ENCODE data around the gene TSPAN10. TPM values are rescaled to one million over a fixed set of nuclear protein-coding genes. Genes with fewer than 3 reads are reported as not detected.
A peak's percentile ranks its signal among the peaks of the same experiment; 100 is the strongest.
"Not testable (repeated sequence)": the region's sequence is repeated elsewhere in the genome, so short reads cannot be mapped to it uniquely, and the experiment has no call there.

Gene TSPAN10
- total RNA-seq, 2 experiments from 2014 or later = 0.75 to 0.89 TPM

DNA sequence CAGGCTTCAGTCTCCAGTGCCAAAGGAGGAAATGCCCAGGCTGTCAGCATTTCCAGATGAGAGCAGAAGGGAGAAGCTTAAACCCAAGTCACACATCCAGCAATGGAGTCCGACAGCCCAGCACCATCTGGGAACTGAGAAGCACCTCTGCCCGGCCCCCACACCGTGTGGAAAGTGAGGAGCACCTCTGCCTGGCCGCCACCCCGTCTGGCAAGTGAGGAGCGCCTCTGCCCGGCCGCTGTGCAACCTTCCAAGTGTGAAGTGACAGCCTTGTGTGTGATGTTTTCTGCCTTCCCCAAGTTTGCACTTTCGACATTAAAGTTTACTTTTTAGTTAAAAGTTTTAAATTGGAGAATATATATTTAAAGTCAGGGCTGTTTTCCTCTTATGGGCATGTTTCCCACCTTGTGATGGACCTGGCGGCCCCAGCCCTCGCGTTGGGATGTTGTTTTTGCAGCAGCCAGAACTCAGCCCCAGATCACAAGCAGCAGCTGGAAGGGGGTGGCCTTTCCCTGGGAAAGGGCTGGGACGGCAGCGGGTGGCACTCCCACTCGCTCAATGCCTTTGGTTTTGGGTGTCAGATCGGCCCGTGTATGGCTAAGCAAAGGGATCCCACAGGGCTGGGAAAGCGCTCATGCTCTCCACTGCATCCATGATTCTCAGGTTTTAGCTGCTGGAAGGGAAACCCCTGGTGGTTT is 36.7 kb downstream of the TSPAN10 start:
- Mint-ChIP-seq H3K4me3 (no peak overlapping the region), H3K36me3 (ENCODE audit: low read depth) (peaks cover 20% of the 10 kb centered on the region), H3K9me3 (no peaks in the 10 kb centered on the region), H3K27ac (no peak overlapping the region), H3K4me1 (peaks cover 11% of the 10 kb centered on the region), H3K27me3 (no peaks in the 10 kb centered on the region)
- CTCF ChIA-PET = no interaction called here
- POLR2A ChIA-PET = interaction anchor here (0.6 kb wide), 1 partner anchor 14 kb away, joined by 6 read pairs; no protein-coding TSS in a partner anchor
- DNase-seq = no peak

DNA sequence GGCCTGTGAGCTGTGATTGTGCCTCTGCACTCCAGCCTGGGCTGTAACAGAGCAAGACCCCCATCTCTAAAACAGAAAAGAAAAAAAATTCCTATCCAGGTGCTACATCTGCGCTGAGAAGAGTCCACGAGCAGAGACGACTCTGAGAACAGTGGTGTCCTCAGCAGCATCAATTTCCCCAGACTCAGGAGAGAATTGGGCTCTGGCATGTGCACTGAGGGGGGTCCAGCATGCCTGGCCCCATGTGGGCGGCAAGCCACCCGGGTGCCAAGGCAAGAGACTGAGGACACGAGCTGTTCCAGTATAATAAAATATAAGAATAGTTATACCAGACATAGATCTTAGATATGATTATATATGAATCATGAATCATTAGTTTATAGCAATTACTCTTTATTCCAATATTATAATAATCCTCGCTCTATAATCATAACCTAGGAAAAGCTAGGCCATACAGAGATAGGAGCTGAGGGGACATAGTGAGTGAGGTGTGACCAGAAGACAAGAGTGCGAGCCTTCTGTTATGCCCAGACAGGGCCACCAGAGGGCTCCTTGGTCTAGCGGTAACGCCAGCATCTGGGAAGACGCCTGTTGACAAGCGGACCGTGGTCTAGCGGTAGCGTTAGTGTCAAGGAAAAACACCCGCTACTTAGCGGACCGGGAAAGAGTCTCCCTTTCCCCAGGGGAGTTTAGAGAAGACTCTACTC is 38.7 kb downstream of the TSPAN10 start:
- DNase-seq = peak; percentile 21
- H3K4me1 Mint-ChIP-seq, H3K27ac Mint-ChIP-seq, H3K9me3 Mint-ChIP-seq, POLR2A ChIA-PET, H3K27me3 Mint-ChIP-seq: not testable (repeated sequence)
- Mint-ChIP-seq H3K36me3 (ENCODE audit: low read depth) (peaks cover 18% of the 10 kb centered on the region), H3K4me3 (peak overlapping the region; percentile 1)
- CTCF ChIA-PET = interaction anchor here (0.9 to 1.5 kb wide), 3 partner anchors 9 to 23 kb away, joined by 3 to 10 read pairs (median 3); partner anchors contain the start of genes ARL16 and HGS

DNA sequence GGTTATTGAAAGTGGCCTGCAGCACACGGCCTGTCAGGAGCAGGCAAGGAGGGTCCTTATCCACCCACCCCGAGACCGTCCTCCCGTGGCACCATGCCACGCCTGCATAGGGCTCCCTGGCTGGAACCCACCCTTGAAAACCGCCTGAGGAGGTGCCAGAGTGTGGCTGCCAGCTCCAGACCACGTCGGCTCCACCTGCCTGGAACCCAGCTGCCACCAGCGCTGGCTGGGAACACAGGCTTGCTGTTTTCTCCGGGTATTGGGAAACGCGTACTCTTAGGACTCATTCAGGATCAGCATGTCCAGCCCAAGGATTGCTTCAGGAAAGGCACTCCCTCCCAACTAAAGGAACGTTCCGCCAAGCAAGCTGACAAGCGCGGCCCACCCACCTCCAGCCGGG is 39.9 kb downstream of the TSPAN10 start:
- ChIA-PET POLR2A (no interaction called here), CTCF (interaction anchor here (1.5 kb wide), 1 partner anchor 8 kb away, joined by 10 read pairs; the partner anchor contains the start of genes ARL16 and HGS)
- no peak overlapping the region for H3K4me3 Mint-ChIP-seq
- H3K27ac Mint-ChIP-seq = no peak overlapping the region
- H3K36me3 Mint-ChIP-seq (ENCODE audit: low read depth) = peaks cover 14% of the 10 kb centered on the region
- H3K4me1 Mint-ChIP-seq = peaks cover 15% of the 10 kb centered on the region
- H3K27me3 Mint-ChIP-seq = no peaks in the 10 kb centered on the region
- H3K9me3 Mint-ChIP-seq = no peaks in the 10 kb centered on the region
- no peak for DNase-seq

DNA sequence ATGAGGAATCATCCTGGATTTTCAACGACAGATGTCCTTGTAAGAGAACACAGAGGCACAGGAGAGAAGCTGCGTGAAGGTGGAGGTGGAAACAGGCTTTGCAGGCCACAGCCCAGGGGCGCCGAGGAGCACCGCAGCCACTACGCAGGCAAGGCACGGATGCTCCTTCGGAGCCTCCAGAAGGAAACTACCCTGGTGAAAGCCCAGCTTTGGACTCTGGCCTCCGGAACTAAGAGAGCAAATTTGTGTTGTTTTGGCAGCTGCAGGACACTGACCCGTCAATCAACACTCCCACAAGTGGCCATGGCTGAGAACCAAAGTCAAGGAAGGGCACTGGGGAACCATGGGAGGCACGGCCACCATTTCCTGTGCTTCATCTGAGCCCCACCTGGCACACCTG is 43.2 kb downstream of the TSPAN10 start:
- no peak for DNase-seq
- ChIA-PET POLR2A (no interaction called here), CTCF (interaction anchor here (1.1 kb wide), 1 partner anchor 17 kb away, joined by 3 read pairs; no protein-coding TSS in a partner anchor)
- peaks cover 34% of the 10 kb centered on the region for H3K4me1 Mint-ChIP-seq
- H3K36me3 Mint-ChIP-seq (ENCODE audit: low read depth) = peaks cover 15% of the 10 kb centered on the region
- H3K4me3 Mint-ChIP-seq = no peak overlapping the region
- H3K9me3 Mint-ChIP-seq = no peaks in the 10 kb centered on the region
- H3K27me3 Mint-ChIP-seq = no peaks in the 10 kb centered on the region
- H3K27ac Mint-ChIP-seq = no peak overlapping the region

DNA sequence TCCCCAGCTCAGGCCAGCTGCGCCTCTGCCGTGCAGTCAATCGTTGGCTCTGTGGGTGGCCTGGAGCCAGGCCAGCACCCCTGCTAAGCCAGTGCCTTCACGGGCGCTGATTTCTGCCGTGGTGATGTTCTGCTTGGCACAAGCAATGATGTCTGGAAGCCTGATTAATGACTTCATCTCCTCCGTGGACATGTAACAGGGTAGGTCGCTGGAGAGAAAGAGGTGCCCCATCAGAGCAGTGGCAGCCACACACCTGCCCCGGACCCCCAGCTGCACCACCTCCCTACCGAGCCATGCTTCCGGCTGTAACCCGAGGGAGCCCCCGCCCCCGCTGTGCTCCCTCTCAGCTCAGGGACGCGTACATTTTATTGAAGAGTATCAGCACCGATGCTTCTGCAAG is 44.7 kb downstream of the TSPAN10 start:
- no peak overlapping the region for H3K27ac Mint-ChIP-seq
- DNase-seq = no peak
- CTCF ChIA-PET = interaction anchor here (1.6 kb wide), 1 partner anchor 9 kb away, joined by 4 read pairs; no protein-coding TSS in a partner anchor
- no peaks in the 10 kb centered on the region for H3K9me3 Mint-ChIP-seq
- no peaks in the 10 kb centered on the region for H3K27me3 Mint-ChIP-seq
- H3K4me1 Mint-ChIP-seq = peaks cover 39% of the 10 kb centered on the region
- POLR2A ChIA-PET = no interaction called here
- peaks cover 15% of the 10 kb centered on the region for H3K36me3 Mint-ChIP-seq (ENCODE audit: low read depth)
- H3K4me3 Mint-ChIP-seq = peak overlapping the region; percentile 86

DNA sequence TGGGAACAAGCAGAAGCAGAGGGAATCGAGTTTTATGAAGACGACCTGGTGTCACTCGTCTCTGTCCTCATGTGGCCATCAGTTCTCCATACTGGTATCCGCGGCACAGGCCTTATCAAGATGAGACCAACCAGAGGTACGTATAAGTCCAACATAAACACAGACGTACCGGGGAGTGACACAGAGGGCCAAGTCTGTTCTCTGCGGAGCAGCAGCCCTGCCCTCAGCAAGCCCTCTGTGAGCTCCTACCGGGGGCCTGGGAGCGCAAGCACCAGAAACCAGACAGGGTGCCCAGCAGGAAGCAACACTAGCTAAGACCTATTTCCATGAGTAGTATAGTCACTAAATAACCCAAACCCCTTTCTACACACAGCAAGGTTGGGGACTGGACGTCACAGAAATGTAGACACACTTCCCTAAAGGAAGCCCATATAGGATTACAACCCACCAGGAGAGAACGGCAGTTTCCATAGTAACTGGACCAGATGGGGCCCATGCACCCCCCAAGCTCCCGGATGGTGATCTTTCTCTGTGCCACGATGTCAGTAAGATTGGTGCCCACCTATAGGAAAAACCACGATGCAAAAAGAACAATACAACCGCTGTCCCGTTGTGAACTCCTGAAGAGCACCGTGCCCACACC is 45.7 kb downstream of the TSPAN10 start:
- CTCF ChIA-PET = interaction anchor here (1.6 to 2.3 kb wide), 3 partner anchors 10 to 172 kb away, joined by 4 to 12 read pairs (median 6); partner anchors contain the start of genes CCDC137 and OXLD1
- no peak for DNase-seq
- peak overlapping the region; percentile 86 for H3K4me3 Mint-ChIP-seq
- H3K36me3 Mint-ChIP-seq (ENCODE audit: low read depth) = peaks cover 25% of the 10 kb centered on the region
- POLR2A ChIA-PET = no interaction called here
- peaks cover 39% of the 10 kb centered on the region for H3K4me1 Mint-ChIP-seq
- H3K27me3 Mint-ChIP-seq = no peaks in the 10 kb centered on the region
- peak overlapping the region; percentile 82 for H3K27ac Mint-ChIP-seq
- H3K9me3 Mint-ChIP-seq = no peaks in the 10 kb centered on the region

DNA sequence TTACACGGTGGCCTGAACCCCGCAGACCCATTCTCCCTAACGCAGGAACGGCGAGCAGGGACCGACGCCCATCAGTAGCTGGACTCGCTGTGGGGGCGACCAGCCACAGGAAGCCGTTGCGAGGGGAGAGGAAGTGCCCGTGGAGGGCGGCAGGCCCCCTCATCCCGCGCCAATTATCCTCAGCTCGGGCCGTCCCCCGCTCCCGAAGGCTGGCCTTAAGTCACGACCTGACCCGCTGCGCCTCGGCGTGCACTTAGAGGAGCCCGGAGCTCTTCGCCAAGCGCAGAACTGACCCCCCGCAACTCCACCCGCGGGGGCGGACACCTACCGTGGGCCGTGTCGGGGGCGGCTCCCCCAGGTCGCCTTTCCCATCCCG is 46.2 kb downstream of the TSPAN10 start:
- peak; percentile 16 for DNase-seq
- H3K4me1 Mint-ChIP-seq = peaks cover 39% of the 10 kb centered on the region
- CTCF ChIA-PET = interaction anchor here (1.3 to 3.0 kb wide), 6 partner anchors 7 to 171 kb away, joined by 4 to 17 read pairs (median 8); partner anchors contain the start of genes CCDC137, MRPL12 and OXLD1

DNA sequence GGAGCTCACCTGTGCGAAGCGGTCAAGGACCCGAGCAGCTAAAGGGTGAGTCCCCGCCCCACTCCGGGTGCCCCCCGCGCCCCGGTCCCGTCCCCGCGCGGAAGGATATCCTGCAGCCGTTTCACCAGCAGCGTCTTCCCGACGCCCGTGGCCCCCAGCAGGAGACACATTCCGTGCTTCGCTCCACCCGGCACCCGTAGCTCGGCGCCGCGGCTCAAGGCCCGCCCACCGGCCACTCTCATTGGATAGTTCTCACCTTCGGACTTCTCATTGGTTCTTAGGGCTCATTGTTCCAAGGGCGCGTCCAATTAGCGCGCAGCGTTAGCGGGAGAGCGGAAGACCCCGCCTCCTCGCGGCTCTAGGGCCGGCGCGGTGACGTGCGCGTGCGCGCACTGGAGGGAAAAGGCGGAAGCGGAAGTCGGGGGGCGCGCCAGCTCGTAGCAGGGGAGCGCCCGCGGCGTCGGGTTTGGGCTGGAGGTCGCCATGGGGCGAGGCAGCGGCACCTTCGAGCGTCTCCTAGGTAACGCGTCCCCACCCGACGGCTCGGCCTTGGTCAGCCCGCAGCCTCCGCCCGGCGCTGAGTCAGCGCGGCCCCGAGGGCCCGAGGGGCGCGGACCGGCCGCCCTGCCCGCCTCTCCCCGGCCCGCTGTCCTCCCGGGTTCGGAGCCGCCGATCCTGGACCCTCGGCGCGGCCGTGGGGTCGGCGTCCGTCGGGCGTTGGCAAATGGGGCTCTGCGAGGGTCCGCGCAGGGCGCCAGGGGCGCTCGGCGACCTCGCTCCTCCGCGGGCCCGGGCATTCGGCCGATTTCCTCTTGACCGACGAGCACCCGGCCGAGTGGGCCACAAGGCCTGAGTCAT is 46.8 kb downstream of the TSPAN10 start, which contains the start of the genes ARL16 and HGS:
Gene ARL16, minus strand, starts transcription at position 214 of the 858 bp plus-strand sequence. Its CDS starts 44 bp downstream, at position 170.
Gene HGS, plus strand, starts transcription at position 428 of the 858 bp plus-strand sequence. Its CDS starts 56 bp downstream, at position 484.
- peak; percentile 98 for DNase-seq
- Mint-ChIP-seq H3K4me3 (peak within 1 kb of the TSS; percentile 86), H3K27me3 (no peaks in the 10 kb centered on the region), H3K9me3 (no peaks in the 10 kb centered on the region), H3K4me1 (peaks cover 39% of the 10 kb centered on the region), H3K27ac (peak within 1 kb of the TSS; percentile 91), H3K36me3 (ENCODE audit: low read depth) (peaks cover 30% of the 10 kb centered on the region)
- CTCF ChIA-PET = interaction anchor here (1.3 to 3.0 kb wide), 5 partner anchors 8 to 171 kb away, joined by 5 to 17 read pairs (median 10); partner anchors contain the start of genes CCDC137, MRPL12 and OXLD1
- POLR2A ChIA-PET = interaction anchor here (0.6 to 1.2 kb wide), 3 partner anchors 17 to 865 kb away, joined by 3 to 11 read pairs (median 4); partner anchors contain the start of genes CCDC137, MRPL12 and OXLD1

More for the DNA sequence above, 46.2 kb downstream of the TSPAN10 start:
- peaks cover 27% of the 10 kb centered on the region for H3K36me3 Mint-ChIP-seq (ENCODE audit: low read depth)
- H3K27ac Mint-ChIP-seq = peak overlapping the region; percentile 82
- no peaks in the 10 kb centered on the region for H3K27me3 Mint-ChIP-seq
- peak overlapping the region; percentile 86 for H3K4me3 Mint-ChIP-seq
- POLR2A ChIA-PET = interaction anchor here (1.0 to 1.2 kb wide), 2 partner anchors 17 to 20 kb away, joined by 3 to 11 read pairs; partner anchors contain the start of genes CCDC137, MRPL12 and OXLD1
- no peaks in the 10 kb centered on the region for H3K9me3 Mint-ChIP-seq

DNA sequence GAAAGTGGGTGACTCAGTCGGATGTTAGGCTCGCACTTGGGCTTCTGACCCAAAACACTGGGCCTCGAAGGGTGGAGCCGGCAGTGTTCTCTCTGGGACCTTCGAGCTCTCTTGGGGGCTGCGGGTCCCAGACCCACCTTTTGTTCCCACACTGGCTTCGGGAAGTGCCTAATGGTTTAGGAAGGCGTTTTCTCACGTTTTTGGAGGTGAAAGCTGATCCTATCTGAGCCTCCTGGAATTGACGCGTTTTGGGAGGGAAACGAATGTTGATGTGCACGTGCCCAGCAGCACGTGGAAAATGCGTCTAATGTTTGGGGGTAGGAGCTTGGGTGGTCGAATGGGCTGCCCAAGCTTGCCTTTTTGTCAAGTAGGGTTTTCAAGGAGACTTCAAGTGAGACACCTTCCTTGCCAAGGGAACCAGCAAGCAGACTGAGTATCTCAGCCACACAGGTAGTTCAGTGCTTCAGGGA is 47.5 kb downstream of the TSPAN10 start:
- Mint-ChIP-seq H3K4me3 (peak overlapping the region; percentile 86), H3K27me3 (no peaks in the 10 kb centered on the region), H3K9me3 (no peaks in the 10 kb centered on the region), H3K27ac (peak overlapping the region; percentile 82), H3K4me1 (peaks cover 43% of the 10 kb centered on the region), H3K36me3 (ENCODE audit: low read depth) (peaks cover 37% of the 10 kb centered on the region)
- ChIA-PET CTCF (interaction anchor here (1.0 to 3.0 kb wide), 6 partner anchors 9 to 47 kb away, joined by 3 to 17 read pairs (median 8); partner anchors contain the start of genes CCDC137, MRPL12, NPLOC4 and OXLD1), POLR2A (interaction anchor here (0.6 to 1.2 kb wide), 2 partner anchors 19 to 47 kb away, joined by 4 to 11 read pairs; partner anchors contain the start of gene MRPL12)
- no peak for DNase-seq

DNA sequence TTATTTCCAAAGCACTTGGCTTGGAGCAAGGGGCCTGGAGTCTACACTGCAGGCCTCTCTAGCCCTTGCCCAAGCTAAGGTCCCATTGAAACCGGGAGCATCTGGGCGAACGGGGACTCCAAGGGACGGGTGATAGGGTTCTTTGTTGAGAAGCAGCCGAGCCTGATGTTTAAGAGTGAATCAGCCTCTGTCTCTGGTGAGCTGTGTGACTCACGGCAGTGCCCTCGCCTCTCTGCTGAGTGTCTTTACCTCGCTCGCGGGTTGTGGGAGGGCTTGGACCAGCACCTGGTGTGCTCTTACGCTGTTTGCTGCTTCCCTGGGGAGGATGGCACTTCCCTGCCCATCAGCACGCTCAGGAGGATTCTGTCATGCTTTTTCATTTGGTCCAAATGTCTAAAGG is 48.1 kb downstream of the TSPAN10 start:
- H3K36me3 Mint-ChIP-seq (ENCODE audit: low read depth) = peaks cover 40% of the 10 kb centered on the region
- peak overlapping the region; percentile 86 for H3K4me3 Mint-ChIP-seq
- CTCF ChIA-PET = interaction anchor here (1.0 to 3.0 kb wide), 5 partner anchors 9 to 48 kb away, joined by 3 to 17 read pairs (median 4); partner anchors contain the start of genes MRPL12, NPLOC4 and TSPAN10
- no peaks in the 10 kb centered on the region for H3K9me3 Mint-ChIP-seq
- H3K4me1 Mint-ChIP-seq = peaks cover 41% of the 10 kb centered on the region
- peak overlapping the region; percentile 82 for H3K27ac Mint-ChIP-seq
- no peak for DNase-seq
- H3K27me3 Mint-ChIP-seq = no peaks in the 10 kb centered on the region
- POLR2A ChIA-PET = no interaction called here

DNA sequence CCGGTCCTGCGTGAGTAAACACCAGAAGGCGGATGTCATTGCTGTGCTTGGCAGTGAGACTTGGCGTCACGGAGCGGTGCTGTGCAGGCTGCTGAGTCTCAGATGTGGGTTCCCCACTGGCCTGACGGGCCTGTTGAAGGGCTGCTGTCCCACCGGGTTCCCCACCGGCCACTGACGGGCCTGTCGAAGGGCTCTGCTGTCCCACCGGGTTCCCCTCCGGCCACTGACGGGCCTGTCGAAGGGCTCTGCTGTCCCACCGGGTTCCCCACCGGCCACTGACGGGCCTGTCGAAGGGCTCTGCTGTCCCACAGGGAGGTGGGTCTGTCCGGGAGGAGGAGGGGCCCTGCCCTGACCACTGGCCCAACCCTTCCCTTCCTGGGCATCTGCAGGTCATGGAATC is 49.6 kb downstream of the TSPAN10 start:
- Mint-ChIP-seq H3K27me3 (no peaks in the 10 kb centered on the region), H3K36me3 (ENCODE audit: low read depth) (peaks cover 44% of the 10 kb centered on the region), H3K4me3 (no peak overlapping the region), H3K4me1 (peaks cover 36% of the 10 kb centered on the region), H3K9me3 (no peaks in the 10 kb centered on the region), H3K27ac (no peak overlapping the region)
- ChIA-PET CTCF (interaction anchor here (0.7 to 1.4 kb wide), 2 partner anchors 11 to 23 kb away, joined by 3 to 4 read pairs; no protein-coding TSS in a partner anchor), POLR2A (no interaction called here)
- DNase-seq = no peak

Measured in activated CD4-positive, alpha-beta T cell treated with anti-CD3 and anti-CD28 coated beads, Interleukin-2, amount 10 ng/mL, durations not matched to agents 7 days and 5 days (primary cell).